Ascending aorta (tissue), 2 donors: ENCODE measurements around the gene CCDC106. TPM values are rescaled to one million over a fixed set of nuclear protein-coding genes. Genes with fewer than 3 reads are reported as not detected.
A peak's percentile ranks its signal among the peaks of the same experiment; 100 is the strongest.

Experiments
- DNase-seq, 2 donors: peaks; one replicate each; pipeline ENCODE4 v3.0.0-alpha.2; 2019; ENCODE audit warnings: low spot score in 2 of 2
- H3K27ac ChIP-seq, 2 donors: fragments of 200-600 bp; sonication (generic); one replicate each; pipeline ENCODE4 v1.5.1; 2016 to 2017; ENCODE audit warnings: mild to moderate bottlenecking in 1 of 2
- H3K27me3 ChIP-seq: fragments of 200-600 bp; sonication (generic); one replicate; pipeline ENCODE4 v1.5.1; 2017
- H3K36me3 ChIP-seq, 2 donors: fragments of 200-600 bp; sonication (generic); one replicate each; pipeline ENCODE4 v1.5.1; 2016
- H3K4me1 ChIP-seq, 2 donors: fragments of 200-600 bp; sonication (generic); one replicate each; pipeline ENCODE4 v1.5.1; 2016 to 2017; ENCODE audit warnings: mild to moderate bottlenecking in 1 of 2
- H3K4me3 ChIP-seq, 2 donors: fragments of 200-600 bp; sonication (generic); one replicate each; pipeline ENCODE4 v1.5.1; 2016 to 2017; ENCODE audit warnings: mild to moderate bottlenecking in 1 of 2
- H3K9me3 ChIP-seq, 2 donors: fragments of 200-600 bp; sonication (generic); one replicate each; pipeline ENCODE4 v1.5.1; 2016
- CTCF ChIP-seq, 3 experiments: fragments of 200-600 bp in 2 of 3; fragments of 450-650 bp in 1 of 3; sonication (generic) in 2 of 3; IDR thresholded peaks; one replicate each; pipeline ENCODE4 v1.5.1; 2016 to 2019; ENCODE audit warnings: antibody characterized with exemption in 3 of 3, mild to moderate bottlenecking in 1 of 3, moderate library complexity in 1 of 3
- intact Hi-C: fragments of 100-400 bp; cut with DNase I; formaldehyde crosslinking; loops from one replicate; pipeline ENCODE4 v1.15.1; 2023
- total RNA-seq: library from RNA; depleted of rRNA; stranded (reverse); fragments of >200 nt; gene quantifications from one replicate; pipeline ENCODE4 v1.1.0, GENCODE V29; 2016

CCDC106 gene
- total RNA-seq, 1 donor from 2014 or later, result 27.6 TPM

DNA sequence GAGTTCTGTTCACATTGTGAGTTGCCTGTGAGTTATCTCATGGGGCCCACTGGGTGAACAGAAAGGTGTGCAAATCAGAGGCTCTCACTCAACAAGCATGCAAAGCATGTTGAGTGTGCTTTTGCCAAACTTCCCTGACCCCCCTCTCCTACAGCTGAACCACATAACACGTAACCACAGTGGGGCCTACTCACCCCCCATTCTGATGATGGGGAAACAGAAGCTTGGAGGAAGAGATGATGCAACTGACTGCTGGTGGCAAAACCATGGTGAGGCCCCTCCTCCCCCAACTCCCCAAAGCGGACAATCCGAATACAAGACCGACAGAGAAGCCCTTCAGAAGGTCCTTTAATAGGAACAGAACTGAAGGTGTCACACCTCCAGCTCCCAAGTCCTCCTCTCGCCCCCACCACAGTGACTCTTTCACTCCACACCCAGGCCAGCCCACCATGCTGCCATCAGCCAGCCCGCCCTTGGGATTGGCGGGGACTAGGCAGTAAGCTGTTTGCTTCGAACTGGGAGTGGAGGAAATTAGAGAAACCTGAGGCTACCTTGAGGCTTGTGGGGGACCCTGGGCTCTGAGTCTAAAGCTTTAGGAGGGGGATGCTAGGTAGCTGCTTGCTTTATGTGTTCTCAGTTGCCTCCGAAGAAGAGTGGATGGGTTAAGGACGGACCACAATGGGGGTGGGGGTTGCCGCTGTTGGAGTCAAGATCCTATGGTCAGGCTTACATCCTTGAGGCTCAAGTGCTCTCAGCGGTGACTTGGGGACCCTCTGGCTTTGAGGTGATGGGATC is 27.4 kb upstream of the CCDC106 start:
- peaks cover 22 to 35% of the 10 kb centered on the region in 2 donors for H3K36me3 ChIP-seq
- H3K4me1 ChIP-seq, result peaks cover 0 to 5% of the 10 kb centered on the region in 2 donors
- no peak overlapping the region for H3K27ac ChIP-seq
- no peak for DNase-seq
- no peaks in the 10 kb centered on the region for H3K27me3 ChIP-seq
- no peak for TF ChIP-seq CTCF (IDR thresholded peaks at IDR 0.05)
- H3K4me3 ChIP-seq, result no peak overlapping the region
- intact Hi-C loops, result loop anchor here (5.0 kb wide), 1 partner anchor 158 kb away; the partner anchor contains the start of genes C19orf85 and ISOC2
- no peaks in the 10 kb centered on the region for H3K9me3 ChIP-seq

DNA sequence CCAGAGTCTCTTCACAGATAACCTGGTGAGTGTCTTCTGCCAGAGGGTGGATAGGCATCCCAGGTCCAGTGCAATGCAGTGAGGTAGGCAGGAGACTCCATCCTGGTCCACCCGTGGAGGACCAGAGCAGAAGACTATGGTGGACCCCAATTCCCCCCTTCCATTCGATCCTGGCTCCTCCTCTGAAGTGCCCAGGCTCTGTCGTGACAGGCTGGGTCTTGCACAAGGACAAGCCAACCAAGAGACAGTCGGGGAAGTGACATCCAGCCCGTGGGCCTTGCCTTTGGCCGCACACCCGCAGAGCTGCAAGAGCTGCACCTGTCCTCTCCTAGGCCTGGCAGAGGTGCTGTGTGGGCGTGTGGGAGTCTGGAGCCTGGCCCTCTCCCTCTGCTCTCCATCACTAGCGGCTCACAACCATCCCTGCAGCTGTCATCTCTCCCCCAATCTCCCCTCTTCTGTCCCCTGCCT is 26.8 kb upstream of the CCDC106 start:
- Histone ChIP-seq H3K4me3 (no peak overlapping the region), H3K9me3 (no peaks in the 10 kb centered on the region), H3K36me3 (peaks cover 16 to 31% of the 10 kb centered on the region in 2 donors), H3K27ac (no peak overlapping the region), H3K27me3 (no peaks in the 10 kb centered on the region), H3K4me1 (peaks cover 0 to 5% of the 10 kb centered on the region in 2 donors)
- no peak for TF ChIP-seq CTCF (IDR thresholded peaks at IDR 0.05)
- intact Hi-C loops, result loop anchor here (5.0 kb wide), 1 partner anchor 159 kb away; the partner anchor contains the start of genes C19orf85 and ISOC2
- DNase-seq, result no peak

- Histone ChIP-seq H3K36me3 (peaks cover 12 to 26% of the 10 kb centered on the region in 2 donors), H3K4me3 (no peak overlapping the region), H3K27ac (no peak overlapping the region), H3K4me1 (peaks cover 0 to 5% of the 10 kb centered on the region in 2 donors), H3K27me3 (no peaks in the 10 kb centered on the region), H3K9me3 (no peaks in the 10 kb centered on the region)
- TF ChIP-seq CTCF (IDR thresholded peaks at IDR 0.05), result no peak
- intact Hi-C loops, result loop anchor here (5.0 kb wide), 1 partner anchor 159 kb away; the partner anchor contains the start of genes C19orf85 and ISOC2
- no peak for DNase-seq
Observed at GRCh38 chr19:55621673-55622231, 26.3 kb upstream of the CCDC106 start.

- intact Hi-C loops, result loop anchor here (5.0 kb wide), 1 partner anchor 160 kb away; the partner anchor contains the start of genes C19orf85 and ISOC2
- peaks cover 6 to 19% of the 10 kb centered on the region in 2 donors for H3K36me3 ChIP-seq
- no peak for DNase-seq
- H3K27me3 ChIP-seq, result no peaks in the 10 kb centered on the region
- H3K4me1 ChIP-seq, result peaks cover 0 to 5% of the 10 kb centered on the region in 2 donors
- no peaks in the 10 kb centered on the region for H3K9me3 ChIP-seq
- H3K27ac ChIP-seq, result no peak overlapping the region
- H3K4me3 ChIP-seq, result no peak overlapping the region
- no peak for TF ChIP-seq CTCF (IDR thresholded peaks at IDR 0.05)
Observed at GRCh38 chr19:55622242-55622969, 25.6 kb upstream of the CCDC106 start.

DNA sequence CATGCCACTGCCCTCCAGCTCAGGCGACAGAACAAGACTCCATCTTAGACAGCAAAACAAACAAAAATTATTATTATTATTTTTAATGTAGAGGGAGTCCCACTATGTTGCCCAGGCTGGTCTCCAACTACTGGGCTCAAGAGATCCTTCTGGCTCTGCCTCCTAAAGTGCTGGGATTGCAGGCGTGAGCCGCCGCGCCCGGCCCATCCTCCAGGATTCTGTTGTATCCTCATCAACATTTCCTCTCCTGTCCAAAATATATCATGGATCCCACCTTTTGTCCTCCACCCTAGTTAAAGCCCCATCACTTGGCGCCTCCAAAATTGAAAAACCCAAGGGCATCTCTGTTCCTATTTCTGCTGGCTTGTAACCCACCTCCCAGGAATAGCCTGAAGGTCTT is 24.9 kb upstream of the CCDC106 start:
- peak overlapping the region in 1 of 2 donors; percentile 97 for H3K27ac ChIP-seq
- no peaks in the 10 kb centered on the region for H3K27me3 ChIP-seq
- TF ChIP-seq CTCF (IDR thresholded peaks at IDR 0.05), result no peak
- DNase-seq, result no peak
- intact Hi-C loops, result loop anchor here (5.0 kb wide), 1 partner anchor 161 kb away; the partner anchor contains the start of genes C19orf85 and ISOC2
- H3K4me3 ChIP-seq, result no peak overlapping the region
- no peaks in the 10 kb centered on the region for H3K9me3 ChIP-seq
- peaks cover 3 to 12% of the 10 kb centered on the region in 2 donors for H3K36me3 ChIP-seq
- H3K4me1 ChIP-seq, result peaks cover 0 to 5% of the 10 kb centered on the region in 2 donors
